GM10248 (cell line): ENCODE results near the gene FTO.

Experiments
- CTCF ChIA-PET: fragments of 300-600 bp; sonication (Branson Sonifier 250); formaldehyde crosslinking; extraction: SDS; loops from one replicate; lab custom pipeline; 2021; ENCODE audit warnings: antibody characterized with exemption; lab: Yijun Ruan, JAX
- POLR2A ChIA-PET: fragments of 350-650 bp; sonication (Branson Sonifier 250); formaldehyde crosslinking; extraction: SDS; loops from one replicate; lab custom pipeline; 2020; ENCODE audit warnings: antibody characterized with exemption; lab: Yijun Ruan, JAX
- DNase-seq: peaks from one replicate; pipeline ENCODE4 v3.0.0; 2012; ENCODE audit errors: extremely low spot score
- TF ChIP-seq, protein P1 (sequence below): IDR thresholded peaks from 2 replicates; pipeline ENCODE4 v1.5.1; 2012; ENCODE audit warnings: mild to moderate bottlenecking, low read depth; ENCODE audit errors: extremely low read depth, missing control alignments, control extremely low read depth

Gene FTO

DNA sequence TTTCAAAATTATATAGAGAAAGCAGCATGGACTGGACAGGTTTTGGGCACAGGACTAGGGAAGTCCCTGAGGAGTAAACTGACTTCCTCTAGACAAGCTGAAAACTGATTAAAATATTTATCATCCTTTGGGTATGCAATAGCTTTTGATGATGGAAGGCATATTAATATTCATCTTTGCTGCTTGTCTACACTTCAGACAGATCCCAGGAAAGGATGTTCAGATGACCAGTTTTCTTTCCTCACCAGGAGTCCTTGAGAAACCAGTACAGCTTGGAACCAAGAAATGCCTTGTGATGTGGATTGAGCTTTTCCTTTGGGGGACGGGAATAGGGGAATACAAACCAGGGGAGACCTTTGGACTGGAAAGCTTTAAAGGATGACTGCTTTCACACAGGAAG, 195.5 kb downstream of the FTO start:
- ChIA-PET CTCF (interaction anchor here (1.1 to 2.6 kb wide), 3 partner anchors 8 to 41 kb away, joined by 3 to 11 read pairs (median 5); no protein-coding TSS in a partner anchor), POLR2A (no interaction called here)
- no peak for DNase-seq
- TF ChIP-seq, protein P1, sequence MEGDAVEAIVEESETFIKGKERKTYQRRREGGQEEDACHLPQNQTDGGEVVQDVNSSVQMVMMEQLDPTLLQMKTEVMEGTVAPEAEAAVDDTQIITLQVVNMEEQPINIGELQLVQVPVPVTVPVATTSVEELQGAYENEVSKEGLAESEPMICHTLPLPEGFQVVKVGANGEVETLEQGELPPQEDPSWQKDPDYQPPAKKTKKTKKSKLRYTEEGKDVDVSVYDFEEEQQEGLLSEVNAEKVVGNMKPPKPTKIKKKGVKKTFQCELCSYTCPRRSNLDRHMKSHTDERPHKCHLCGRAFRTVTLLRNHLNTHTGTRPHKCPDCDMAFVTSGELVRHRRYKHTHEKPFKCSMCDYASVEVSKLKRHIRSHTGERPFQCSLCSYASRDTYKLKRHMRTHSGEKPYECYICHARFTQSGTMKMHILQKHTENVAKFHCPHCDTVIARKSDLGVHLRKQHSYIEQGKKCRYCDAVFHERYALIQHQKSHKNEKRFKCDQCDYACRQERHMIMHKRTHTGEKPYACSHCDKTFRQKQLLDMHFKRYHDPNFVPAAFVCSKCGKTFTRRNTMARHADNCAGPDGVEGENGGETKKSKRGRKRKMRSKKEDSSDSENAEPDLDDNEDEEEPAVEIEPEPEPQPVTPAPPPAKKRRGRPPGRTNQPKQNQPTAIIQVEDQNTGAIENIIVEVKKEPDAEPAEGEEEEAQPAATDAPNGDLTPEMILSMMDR = no peak

DNA sequence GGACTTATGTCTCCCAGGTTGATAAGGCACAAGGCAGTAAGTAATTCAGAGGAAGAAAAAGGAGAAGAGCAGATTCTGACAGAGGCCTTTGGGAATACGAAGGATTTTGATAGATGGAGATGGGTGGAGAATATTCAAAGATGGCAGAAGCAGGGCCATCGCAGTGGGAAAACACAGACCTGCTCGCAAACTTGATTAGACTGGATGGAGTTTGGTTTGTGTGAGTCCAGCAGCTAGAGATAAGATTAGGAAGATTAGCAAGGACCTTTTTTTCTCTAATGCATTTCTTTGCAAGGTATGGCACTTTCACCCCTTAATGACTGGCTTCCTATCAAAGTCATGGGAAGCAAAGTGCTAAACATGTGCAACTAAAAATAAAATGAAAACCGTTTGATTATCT, 196.7 kb downstream of the FTO start:
- TF ChIP-seq, protein P1 = no peak
- ChIA-PET POLR2A (no interaction called here), CTCF (interaction anchor here (1.2 to 2.6 kb wide), 2 partner anchors 9 to 11 kb away, joined by 3 to 11 read pairs; no protein-coding TSS in a partner anchor)
- DNase-seq = no peak

DNA sequence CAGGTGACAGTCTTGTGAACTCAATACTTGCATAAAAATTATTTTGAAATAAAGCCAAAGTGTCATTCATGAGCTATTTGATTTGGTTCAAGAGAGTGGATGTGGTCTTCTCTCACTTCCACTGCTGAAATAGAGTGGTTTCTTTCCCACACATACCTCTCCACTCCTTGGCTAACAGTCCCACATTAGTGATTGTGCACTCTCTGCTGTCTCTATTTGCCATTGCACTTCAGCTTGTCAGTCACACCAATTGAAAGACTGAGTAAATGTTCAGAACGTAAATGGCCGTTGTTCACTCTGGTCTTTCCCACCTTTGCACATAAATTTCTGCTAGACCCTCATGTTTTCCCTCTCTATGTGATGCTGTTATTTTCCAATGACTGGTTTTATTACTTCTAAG, 197.5 kb downstream of the FTO start:
- POLR2A ChIA-PET = no interaction called here
- CTCF ChIA-PET = interaction anchor here (2.6 kb wide), 1 partner anchor 10 kb away, joined by 11 read pairs; no protein-coding TSS in a partner anchor
- TF ChIP-seq, protein P1 = no peak
- no peak for DNase-seq

DNA sequence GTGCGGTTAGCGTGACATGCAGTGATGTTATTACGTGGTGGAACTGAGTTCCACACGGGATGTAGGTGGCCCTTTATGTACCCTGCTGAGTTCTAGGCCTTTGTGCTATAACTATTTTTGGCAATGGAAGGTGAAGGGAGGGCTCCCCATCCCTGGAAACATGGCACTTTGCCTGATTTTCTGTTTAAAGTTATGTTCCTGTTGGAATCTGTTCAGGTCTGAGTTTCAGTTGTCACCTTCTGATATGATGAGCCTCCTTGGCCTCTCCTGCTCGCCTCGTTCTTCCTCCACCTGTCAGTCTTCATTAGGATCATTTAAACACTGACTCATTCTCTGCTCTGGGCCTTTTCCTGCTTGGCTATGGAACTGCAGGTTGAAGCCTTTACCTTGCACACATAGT, 200.6 kb downstream of the FTO start:
- DNase-seq = no peak
- CTCF ChIA-PET = interaction anchor here (1.2 to 3.5 kb wide), 2 partner anchors 10 to 12 kb away, joined by 3 to 16 read pairs; no protein-coding TSS in a partner anchor
- TF ChIP-seq, protein P1 = no peak
- POLR2A ChIA-PET = no interaction called here

DNA sequence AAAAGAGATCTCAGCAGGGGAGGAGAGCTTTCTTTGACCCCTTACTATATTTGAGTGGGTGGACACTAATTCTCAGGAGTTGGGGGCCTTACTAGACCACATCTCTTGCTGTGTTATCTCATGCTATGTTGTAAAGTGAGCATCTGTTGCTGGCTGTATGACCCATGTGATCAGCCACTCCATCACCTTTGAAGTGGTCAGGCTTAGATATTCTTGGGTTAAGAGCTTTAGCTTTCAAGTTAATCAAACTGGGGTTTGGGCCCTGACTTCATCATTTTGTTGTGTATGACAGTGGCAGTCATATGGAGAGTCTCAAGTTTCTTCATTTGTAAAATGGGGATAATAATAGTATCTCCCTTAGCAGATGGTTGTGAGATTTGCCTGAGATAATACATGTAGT, 201.1 kb downstream of the FTO start:
- CTCF ChIA-PET = interaction anchor here (1.2 to 3.5 kb wide), 2 partner anchors 10 to 13 kb away, joined by 3 to 16 read pairs; no protein-coding TSS in a partner anchor
- TF ChIP-seq, protein P1 = no peak
- POLR2A ChIA-PET = no interaction called here
- no peak for DNase-seq

DNA sequence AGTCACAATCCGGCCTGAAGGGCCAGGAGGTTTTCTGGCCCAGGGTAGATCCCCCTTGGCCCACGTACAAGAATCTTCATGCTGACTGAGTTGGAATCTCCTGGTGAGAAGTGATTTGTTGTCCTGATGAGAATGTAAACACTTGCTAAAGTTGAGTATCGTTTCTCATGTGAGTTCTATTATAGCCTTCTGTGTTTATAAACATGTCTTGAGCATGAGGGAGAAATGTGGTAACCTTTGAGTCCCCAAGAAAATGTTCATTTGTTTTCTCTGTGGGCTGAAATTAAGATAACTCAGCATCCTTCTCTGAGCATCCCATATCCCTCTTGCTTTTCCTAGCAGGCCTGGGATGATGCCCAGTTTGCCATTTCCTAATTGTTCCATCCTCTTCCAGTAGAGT, 204.8 kb downstream of the FTO start:
- TF ChIP-seq, protein P1 = no peak
- ChIA-PET CTCF (no interaction called here), POLR2A (no interaction called here)
- DNase-seq = no peak

DNA sequence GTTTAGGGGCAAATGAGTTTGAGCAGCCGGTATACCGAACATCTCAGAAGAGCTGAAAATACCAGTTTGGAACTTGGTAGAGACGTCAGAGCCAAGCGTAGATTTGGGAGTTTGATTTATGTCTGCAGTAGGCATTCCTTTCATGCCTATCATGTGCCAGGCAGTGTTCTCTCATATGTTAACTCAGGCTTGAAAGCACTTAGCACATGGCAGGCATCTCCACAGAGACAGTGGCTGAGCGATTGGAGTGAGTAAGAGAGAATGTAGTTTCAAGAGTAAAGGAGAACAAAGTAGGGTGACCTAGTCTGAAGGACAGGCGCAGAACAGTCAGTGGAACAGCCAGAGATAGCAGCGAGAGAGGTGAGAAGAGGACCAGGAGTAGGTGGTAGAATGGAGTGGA, 207.0 kb downstream of the FTO start:
- no peak for DNase-seq
- CTCF ChIA-PET = interaction anchor here (1.8 to 2.3 kb wide), 3 partner anchors 10 to 20 kb away, joined by 5 to 6 read pairs (median 6); no protein-coding TSS in a partner anchor
- POLR2A ChIA-PET = no interaction called here
- TF ChIP-seq, protein P1 = no peak
